NCI-H2171 (cell line): ENCODE measurements around the gene DHX38.
A peak's percentile ranks its signal among the peaks of the same experiment; 100 is the strongest.

Experiments used
- DNase-seq: peaks from one replicate; lab custom pipeline; 2025; lab: John Stamatoyannopoulos, UW

DHX38 gene

GRCh38 chr16:72122916-72123315 is 29.3 kb downstream of the DHX38 start:
- DNase-seq: no peak

GRCh38 chr16:72123426-72123825 is 29.8 kb downstream of the DHX38 start:
- DNase-seq: no peak

GRCh38 chr16:72124148-72124547 is 30.5 kb downstream of the DHX38 start:
- DNase-seq: no peak

DNA sequence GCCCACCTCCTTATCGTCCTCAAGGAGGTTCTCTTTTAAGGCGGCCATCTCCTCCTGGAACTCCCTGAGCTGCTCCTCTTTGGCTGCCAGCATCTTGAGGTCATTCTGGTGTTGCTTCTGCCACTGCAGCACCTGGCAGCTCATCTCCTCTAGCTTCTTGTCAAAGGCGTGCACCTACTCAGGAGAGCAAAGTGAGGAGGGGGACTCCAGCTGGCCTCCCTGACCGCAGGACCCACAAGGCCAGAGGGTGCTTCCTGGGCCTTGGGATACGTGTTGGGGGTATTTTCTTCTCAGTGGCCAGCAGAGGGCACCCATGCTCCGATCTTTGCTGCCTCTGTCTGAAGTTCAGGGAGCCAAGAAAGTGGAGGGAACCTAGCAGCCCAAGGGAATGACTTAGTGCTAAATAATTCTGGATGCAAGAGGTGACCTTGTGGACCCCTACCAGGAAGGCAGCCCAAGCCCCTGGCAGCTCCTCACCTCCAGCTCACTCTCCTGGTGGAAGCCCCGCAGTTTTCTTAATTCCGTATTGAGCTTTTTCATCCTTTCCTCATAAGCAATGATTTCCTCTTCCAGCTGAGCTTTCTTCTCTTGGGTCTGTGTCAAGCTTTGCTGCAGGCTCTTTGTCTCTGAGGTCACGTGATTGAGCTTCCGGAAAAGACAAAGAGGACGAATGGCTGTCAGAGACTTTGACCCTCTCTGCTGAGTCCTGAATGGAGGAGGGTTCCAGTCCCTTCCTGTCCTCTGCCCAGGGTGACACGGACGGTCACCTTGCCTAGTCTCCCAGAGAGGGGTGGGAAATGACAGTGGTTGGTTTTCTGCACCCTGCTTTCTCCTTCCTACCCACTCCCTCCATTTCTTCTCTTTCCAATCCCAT is 31.4 kb downstream of the DHX38 start:
- DNase-seq: peak; percentile 65

GRCh38 chr16:72125635-72126428 is 32.2 kb downstream of the DHX38 start:
- no peak for DNase-seq

GRCh38 chr16:72126429-72126765 is 32.8 kb downstream of the DHX38 start:
- no peak for DNase-seq

- no peak for DNase-seq
These were observed 35.1 kb downstream of the DHX38 start for GRCh38 chr16:72128701-72129100.

- DNase-seq: no peak
These were observed 36.5 kb downstream of the DHX38 start for GRCh38 chr16:72129976-72130656.

GRCh38 chr16:72131036-72131435 is 37.4 kb downstream of the DHX38 start:
- no peak for DNase-seq

- DNase-seq: no peak
These were observed 39.1 kb downstream of the DHX38 start for GRCh38 chr16:72132726-72133125.

GRCh38 chr16:72134507-72134906 is 40.9 kb downstream of the DHX38 start:
- DNase-seq: no peak

DNA sequence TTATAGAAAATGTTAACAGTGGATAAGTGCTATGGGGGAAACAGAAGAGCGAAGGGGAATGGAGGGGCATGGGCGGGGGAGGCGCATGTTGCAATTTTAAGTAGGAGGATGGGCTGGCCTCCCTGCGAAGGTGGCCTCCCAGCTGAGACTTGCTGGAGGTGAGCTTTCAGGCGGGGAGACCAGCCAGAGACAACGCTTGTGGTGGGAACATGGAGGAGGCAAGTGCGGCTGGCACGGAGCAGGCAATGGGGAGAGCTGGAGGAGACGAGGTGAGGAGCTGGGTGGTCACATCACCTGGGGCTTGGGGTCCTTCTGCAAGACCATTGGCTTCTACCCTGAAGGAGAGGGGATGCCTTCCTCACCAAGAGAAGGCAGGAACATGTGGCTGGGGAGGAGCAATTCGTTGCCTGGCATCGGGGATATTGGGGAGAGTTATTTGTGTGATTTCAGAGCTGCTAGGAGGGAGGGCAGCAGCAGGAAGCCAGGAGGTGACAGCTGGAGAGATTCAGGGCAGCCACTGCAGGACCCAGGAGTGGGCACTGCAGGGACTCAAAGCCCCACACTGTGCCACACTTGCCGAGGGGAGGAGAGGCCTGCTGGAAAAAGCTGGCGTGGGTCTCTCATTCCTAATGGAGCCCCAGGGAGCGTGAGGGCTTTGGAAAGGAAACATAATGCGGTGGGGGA is 43.9 kb downstream of the DHX38 start:
- DNase-seq: peak; percentile 68

GRCh38 chr16:72138064-72138572 is 44.5 kb downstream of the DHX38 start:
- peak; percentile 64 for DNase-seq

GRCh38 chr16:72139908-72140307 is 46.3 kb downstream of the DHX38 start:
- no peak for DNase-seq

DNA sequence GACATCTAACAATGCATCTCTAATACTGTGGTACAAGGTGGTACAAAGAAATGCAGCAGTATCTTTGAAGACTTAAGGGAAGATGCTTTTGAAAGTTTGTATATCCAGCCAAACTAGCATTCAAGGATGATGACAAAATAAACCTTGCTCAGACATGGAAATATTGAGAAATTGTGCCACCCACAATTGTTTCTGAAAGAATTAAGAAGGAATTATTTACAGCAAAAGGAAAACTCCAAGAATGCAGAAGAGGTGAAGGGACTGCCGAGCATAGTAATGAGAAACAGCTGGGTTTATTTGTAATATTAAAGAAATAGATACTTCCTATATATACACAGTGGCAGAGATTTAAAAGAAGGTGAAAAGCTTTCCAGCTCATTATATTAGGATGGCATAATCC is 48.8 kb downstream of the DHX38 start:
- DNase-seq: no peak

DNA sequence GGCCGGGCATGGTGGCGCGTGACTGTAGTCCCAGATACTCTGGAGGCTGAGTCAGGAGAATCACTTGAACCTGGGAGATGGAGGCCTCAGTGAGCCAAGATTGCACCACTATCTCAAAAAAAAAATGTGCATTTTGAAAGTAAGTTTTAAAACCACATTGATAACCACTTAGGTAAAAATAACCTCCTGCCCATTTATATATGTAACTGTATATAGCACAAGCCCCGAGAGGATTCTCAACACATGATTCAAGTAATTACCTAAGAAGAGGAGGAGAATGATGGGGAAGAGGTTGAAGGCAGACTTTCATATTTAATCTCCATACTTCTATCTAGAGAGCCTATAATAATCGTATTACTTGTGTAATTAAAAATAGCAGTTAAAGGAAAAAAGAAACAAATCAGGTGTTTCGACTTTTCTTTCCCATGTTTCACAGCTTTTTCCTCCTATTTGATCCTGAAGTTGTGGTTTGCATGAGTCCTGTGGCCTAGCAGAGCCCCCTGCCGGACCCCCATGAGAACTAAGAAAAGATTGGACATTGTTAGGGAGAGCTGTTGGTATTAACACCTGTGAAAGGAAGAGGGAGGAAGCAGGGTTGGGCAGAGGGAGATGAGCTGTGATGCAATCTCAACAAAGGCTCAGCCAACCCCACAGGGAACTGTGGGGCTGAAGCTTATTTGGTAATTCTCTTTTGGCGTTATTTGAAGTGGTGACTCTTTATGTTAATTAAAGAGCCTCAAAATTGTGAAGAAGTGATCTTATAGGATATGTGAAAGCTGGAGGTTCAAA is 56.2 kb downstream of the DHX38 start:
- no peak for DNase-seq

- no peak for DNase-seq
These were observed 65.7 kb downstream of the DHX38 start for GRCh38 chr16:72159386-72159785.

GRCh38 chr16:72159801-72160200 is 66.2 kb downstream of the DHX38 start:
- DNase-seq: peak; percentile 42

GRCh38 chr16:72162105-72162692 is 68.6 kb downstream of the DHX38 start:
- no peak for DNase-seq
